SKM-1 (cell line): ENCODE data around the gene SLC7A8.
"Not testable (repeated sequence)": the region's sequence is repeated elsewhere in the genome, so short reads cannot be mapped to it uniquely, and the experiment has no call there.

Source experiments
- DNase-seq: peaks from one replicate; lab custom pipeline; 2025; ENCODE audit not compliant: unreplicated experiment; lab: John Stamatoyannopoulos, UW

Gene SLC7A8

GRCh38 chr14:23183479-23183878 is at the start of gene SLC7A8:
Gene SLC7A8, minus strand, starts transcription at chr14:23183660. Its CDS starts 746 bp downstream, at chr14:23182914.
- no peak for DNase-seq

- not testable (repeated sequence) for DNase-seq
Measured at GRCh38 chr14:23232241-23232808, 48.9 kb upstream of the SLC7A8 start.

DNA sequence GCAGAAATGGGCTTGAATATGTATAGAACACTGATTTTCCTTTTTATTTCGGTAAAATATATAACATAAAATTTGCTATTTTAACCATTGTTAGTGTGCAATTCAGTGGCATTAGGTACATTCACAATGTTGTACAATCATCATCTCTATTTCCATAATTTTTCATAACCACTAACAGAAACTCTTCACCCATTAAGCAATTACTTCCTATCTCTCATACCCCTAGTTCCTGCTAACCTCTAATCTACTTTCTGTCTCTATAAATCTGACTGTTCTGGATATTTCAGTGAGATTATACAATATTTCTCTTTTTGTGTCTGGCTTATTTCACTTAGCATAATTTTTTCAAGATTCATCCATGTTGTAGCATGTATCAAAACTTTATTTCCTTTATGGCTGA is 45.4 kb upstream of the SLC7A8 start:
- no peak for DNase-seq

- no peak for DNase-seq
Measured at GRCh38 chr14:23227566-23227965, 44.1 kb upstream of the SLC7A8 start.

- DNase-seq = not testable (repeated sequence)
Measured at GRCh38 chr14:23224958-23225357, 41.5 kb upstream of the SLC7A8 start.

- no peak for DNase-seq
Measured at GRCh38 chr14:23219075-23219474, 35.6 kb upstream of the SLC7A8 start.

DNA sequence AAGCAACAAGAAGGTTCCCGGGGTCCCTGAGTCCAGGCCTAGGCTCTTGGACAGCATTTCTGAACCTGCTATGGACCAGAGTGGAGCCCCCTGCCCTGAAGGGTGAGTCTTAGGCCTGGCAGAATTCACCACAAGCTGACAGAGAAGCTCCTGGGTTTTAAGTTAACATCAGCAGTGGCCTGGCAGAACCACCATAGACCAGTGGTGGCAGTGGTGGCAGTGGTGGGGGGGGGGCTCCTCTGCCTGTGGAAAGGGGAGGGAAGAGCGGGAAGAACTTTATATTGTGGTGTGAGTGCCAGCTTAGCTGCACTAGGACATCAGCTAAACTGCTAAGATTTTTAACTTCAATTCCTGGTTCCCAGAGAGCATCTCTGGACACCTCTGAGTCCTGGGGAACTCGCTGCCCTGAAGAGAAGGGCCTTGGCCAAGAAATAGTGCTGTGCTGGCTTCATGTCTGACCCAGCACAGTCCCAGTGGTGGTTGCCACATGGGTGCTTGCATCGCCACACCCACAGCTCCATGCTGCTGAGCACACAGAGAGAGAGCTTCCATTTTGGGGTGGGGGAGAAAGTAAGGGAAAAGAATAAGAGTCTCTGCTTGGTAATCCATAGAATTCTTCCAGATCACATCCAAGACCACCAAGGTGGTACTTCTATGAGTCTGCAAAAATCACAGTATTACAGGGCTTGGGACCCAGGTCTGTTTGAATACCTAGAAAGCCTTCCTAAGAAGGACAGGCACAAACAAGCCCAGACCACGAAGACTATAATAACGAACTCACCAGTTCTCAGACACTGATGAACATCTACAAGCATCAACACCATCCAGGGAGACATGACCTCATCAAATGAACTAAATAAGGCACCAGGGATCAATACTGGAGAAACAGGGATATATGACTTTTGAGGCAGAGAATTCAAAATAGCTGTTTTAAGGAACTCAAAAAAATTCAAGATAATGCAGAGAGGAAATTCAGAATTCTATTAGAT is 33.9 kb upstream of the SLC7A8 start:
- no peak for DNase-seq

- DNase-seq = no peak
Measured at GRCh38 chr14:23215421-23215820, 32.0 kb upstream of the SLC7A8 start.

- DNase-seq = no peak
Measured at GRCh38 chr14:23209651-23210423, 26.4 kb upstream of the SLC7A8 start.

GRCh38 chr14:23208324-23208723 is 24.9 kb upstream of the SLC7A8 start:
- no peak for DNase-seq

DNA sequence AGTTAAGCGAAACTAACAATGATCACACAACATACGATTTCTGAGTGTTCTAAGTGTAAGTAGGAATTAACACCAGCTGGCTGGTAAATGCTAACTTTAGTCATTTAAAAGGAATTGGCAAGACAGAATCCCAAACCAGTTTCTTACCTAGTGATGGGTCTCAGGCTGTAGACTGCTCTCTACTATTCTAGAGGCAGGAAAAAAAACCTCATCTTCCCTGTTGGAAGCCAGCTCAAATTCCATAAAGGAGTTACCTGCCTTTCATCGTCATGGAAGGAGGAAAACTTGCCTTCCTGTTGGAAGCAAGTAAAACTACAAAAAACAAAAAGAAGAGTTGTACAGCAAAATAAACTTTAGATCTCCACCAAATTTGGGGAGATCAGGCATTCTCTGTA is 23.7 kb upstream of the SLC7A8 start:
- DNase-seq = no peak

- no peak for DNase-seq
Measured at GRCh38 chr14:23206422-23207145, 23.1 kb upstream of the SLC7A8 start.

DNA sequence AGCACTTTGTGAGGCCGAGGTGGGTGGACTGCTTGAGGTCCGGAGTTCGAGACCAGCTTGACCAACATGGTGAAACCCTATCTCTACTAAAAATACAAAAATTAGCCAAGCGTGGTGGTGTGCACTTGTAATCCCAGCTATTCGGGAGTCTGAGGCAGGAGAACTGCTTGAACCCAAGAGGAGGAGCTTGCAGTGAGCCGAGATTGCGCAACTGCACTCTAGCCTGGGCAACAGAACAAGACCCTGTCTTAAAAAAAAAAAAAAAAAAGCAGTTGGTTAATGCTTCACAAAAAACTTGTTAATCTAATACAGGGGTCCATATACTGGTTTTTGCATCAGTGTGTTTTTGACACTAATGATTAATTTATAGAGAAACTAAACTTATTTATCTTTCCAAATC is 18.5 kb upstream of the SLC7A8 start:
- no peak for DNase-seq

DNA sequence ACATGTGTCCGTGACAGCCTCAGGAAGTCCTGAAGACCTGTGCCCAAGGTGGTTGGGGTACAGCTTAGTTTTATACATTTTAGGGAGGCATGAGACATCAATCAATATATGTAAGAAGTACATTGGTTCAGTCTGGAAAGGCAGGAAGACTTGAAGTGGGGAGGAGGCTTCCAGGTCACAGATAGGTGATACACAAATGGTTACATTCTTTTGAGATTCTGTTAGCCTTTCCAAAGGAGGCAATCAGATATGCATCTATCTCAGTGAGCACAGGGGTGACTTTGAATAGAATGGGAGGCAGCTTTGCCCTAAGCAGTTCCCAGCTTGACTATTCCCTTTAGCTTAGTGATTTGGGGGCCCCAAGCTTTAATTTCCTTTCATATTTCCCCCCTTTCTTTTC is 15.7 kb upstream of the SLC7A8 start:
- DNase-seq = not testable (repeated sequence)

DNA sequence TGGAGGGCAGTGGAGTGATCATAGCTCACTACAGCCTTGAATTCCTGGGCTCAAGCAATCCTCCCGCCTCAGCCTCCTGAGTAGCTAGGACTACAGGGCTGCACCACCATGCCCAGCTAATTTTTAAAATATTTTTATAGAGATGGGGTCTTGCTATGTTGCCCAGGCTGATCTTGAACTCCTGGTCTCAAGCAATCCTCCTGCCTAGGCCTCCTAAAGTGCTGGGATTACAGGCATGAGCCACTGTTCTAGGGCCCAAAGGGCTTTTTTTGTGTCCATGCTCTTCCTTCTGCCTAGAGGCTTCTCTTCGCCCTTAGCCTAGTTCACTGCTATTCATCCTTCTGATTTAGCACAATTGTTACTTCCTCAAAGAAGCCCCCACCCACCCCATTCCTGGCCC is 13.0 kb upstream of the SLC7A8 start:
- DNase-seq = not testable (repeated sequence)

GRCh38 chr14:23195552-23196101 is 12.2 kb upstream of the SLC7A8 start:
- no peak for DNase-seq

GRCh38 chr14:23193432-23193831 is 10.0 kb upstream of the SLC7A8 start:
- no peak for DNase-seq

DNA sequence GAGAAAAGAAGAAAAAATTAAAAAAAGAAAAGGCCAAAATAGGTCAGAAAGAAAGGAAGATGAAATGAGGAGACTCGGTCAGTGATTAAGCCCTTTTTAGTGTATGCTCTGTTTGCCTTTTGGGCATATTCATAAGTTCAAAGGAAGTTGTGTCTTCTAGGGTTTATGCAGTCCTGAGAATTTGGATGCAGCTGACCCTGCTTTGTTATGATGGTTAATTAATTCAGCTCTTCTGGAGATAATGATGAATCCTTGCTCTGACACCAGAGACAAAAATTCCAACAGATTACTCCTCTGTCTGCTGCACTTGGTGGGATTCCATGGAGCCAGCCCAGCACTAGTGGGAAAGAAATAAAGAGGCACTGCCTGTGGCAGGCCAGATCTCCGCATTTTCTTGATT is 4.5 kb upstream of the SLC7A8 start:
- DNase-seq = no peak

- DNase-seq = no peak
Measured at GRCh38 chr14:23186913-23187654, 3.6 kb upstream of the SLC7A8 start.

- DNase-seq = no peak
Measured at GRCh38 chr14:23185063-23185462, 1.6 kb upstream of the SLC7A8 start.
